H9 (cell line): ENCODE measurements around the gene UBQLN3. TPM values are rescaled to one million over a fixed set of nuclear protein-coding genes. Genes with fewer than 3 reads are reported as not detected.

Experiments used
- DNase-seq: peaks from one replicate; pipeline ENCODE4 v3.0.0-alpha.2; 2017
- H2AFZ ChIP-seq: one replicate; pipeline ENCODE4 v1.6.1; 2013; ENCODE audit warnings: mild to moderate bottlenecking, low read length, control low read depth, moderate library complexity
- H2AK5ac ChIP-seq: 2 replicates; pipeline ENCODE4 v1.6.1; 2013; ENCODE audit warnings: low read length, control low read depth, mixed read lengths; ENCODE audit not compliant: insufficient read length
- H2BK120ac ChIP-seq: one replicate; pipeline ENCODE4 v1.6.1; 2013; ENCODE audit warnings: low read depth, mild to moderate bottlenecking, low read length, control low read depth, inconsistent platforms; ENCODE audit not compliant: poor library complexity, severe bottlenecking
- H2BK12ac ChIP-seq: 2 replicates; pipeline ENCODE4 v1.6.1; 2013; ENCODE audit warnings: low read length, control low read depth, mixed read lengths, low read depth; ENCODE audit not compliant: insufficient read length
- H2BK15ac ChIP-seq: 2 replicates; pipeline ENCODE4 v1.6.1; 2013; ENCODE audit warnings: low read depth, low read length, control low read depth
- H2BK20ac ChIP-seq: one replicate; pipeline ENCODE4 v1.6.1; 2013; ENCODE audit warnings: low read depth, mild to moderate bottlenecking, low read length, control low read depth, inconsistent platforms; ENCODE audit not compliant: poor library complexity, severe bottlenecking
- H2BK5ac ChIP-seq: 2 replicates; pipeline ENCODE4 v1.6.1; 2013; ENCODE audit warnings: low read length, control low read depth, mixed read lengths; ENCODE audit not compliant: insufficient read length
- H3K14ac ChIP-seq: 2 replicates; pipeline ENCODE4 v1.6.1; 2013; ENCODE audit warnings: low read length, control low read depth; ENCODE audit not compliant: insufficient read depth
- H3K18ac ChIP-seq: 2 replicates; pipeline ENCODE4 v1.6.1; 2013; ENCODE audit warnings: low read depth, mild to moderate bottlenecking, mixed read lengths, low read length, control low read depth; ENCODE audit not compliant: insufficient read length
- H3K23ac ChIP-seq: 2 replicates; pipeline ENCODE4 v1.6.1; 2013; ENCODE audit warnings: low read length, control low read depth, mixed read lengths, low read depth; ENCODE audit not compliant: insufficient read length
- H3K23me2 ChIP-seq: 2 replicates; pipeline ENCODE4 v1.6.1; 2013; ENCODE audit warnings: low read depth, mild to moderate bottlenecking, mixed read lengths, low read length, control low read depth; ENCODE audit not compliant: insufficient read length, poor library complexity, severe bottlenecking
- H3K27ac ChIP-seq: 2 replicates; pipeline ENCODE4 v1.5.1; 2013; ENCODE audit warnings: low read length, control low read depth, mixed read lengths, low read depth; ENCODE audit not compliant: insufficient read length
- H3K27me3 ChIP-seq: 2 replicates; pipeline ENCODE4 v1.6.1; 2013; ENCODE audit warnings: low read length, control low read depth, inconsistent platforms; ENCODE audit not compliant: insufficient read depth
- H3K4ac ChIP-seq: 2 replicates; pipeline ENCODE4 v1.6.1; 2013; ENCODE audit warnings: low read depth, mild to moderate bottlenecking, control low read depth, inconsistent platforms, low read length, moderate library complexity
- H3K4me1 ChIP-seq: 2 replicates; pipeline ENCODE4 v1.6.1; 2013; ENCODE audit warnings: low read length, control low read depth, inconsistent platforms; ENCODE audit not compliant: insufficient read depth
- H3K4me2 ChIP-seq: 2 replicates; pipeline ENCODE4 v1.6.1; 2013; ENCODE audit warnings: low read length, control low read depth, mixed read lengths; ENCODE audit not compliant: insufficient read length, insufficient read depth
- H3K56ac ChIP-seq: 2 replicates; pipeline ENCODE4 v1.6.1; 2013; ENCODE audit warnings: low read depth, mild to moderate bottlenecking, mixed read lengths, low read length, control low read depth; ENCODE audit not compliant: insufficient read length
- H3K79me1 ChIP-seq: 2 replicates; pipeline ENCODE4 v1.6.1; 2013; ENCODE audit warnings: low read depth, mild to moderate bottlenecking, moderate library complexity, low read length, control low read depth, inconsistent platforms; ENCODE audit not compliant: insufficient read depth, poor library complexity, severe bottlenecking
- H3K79me2 ChIP-seq: 2 replicates; pipeline ENCODE4 v1.6.1; 2013; ENCODE audit warnings: low read length, control low read depth, inconsistent platforms; ENCODE audit not compliant: insufficient read depth
- H3K9ac ChIP-seq: 2 replicates; pipeline ENCODE4 v1.6.1; 2013; ENCODE audit warnings: low read length, control low read depth, mixed read lengths; ENCODE audit not compliant: insufficient read length; ENCODE audit errors: extremely low read depth
- H3K9me3 ChIP-seq: one replicate; pipeline ENCODE4 v1.6.1; 2013; ENCODE audit warnings: low read depth, low read length, inconsistent platforms; ENCODE audit not compliant: control insufficient read depth
- H3T11ph ChIP-seq: one replicate; pipeline ENCODE4 v1.6.1; 2013; ENCODE audit warnings: mild to moderate bottlenecking, low read length, control low read depth, inconsistent platforms
- H4K20me1 ChIP-seq: one replicate; pipeline ENCODE4 v1.6.1; 2013; ENCODE audit not compliant: control insufficient read depth, insufficient read length, insufficient read depth
- H4K5ac ChIP-seq: 2 replicates; pipeline ENCODE4 v1.6.1; 2013; ENCODE audit warnings: low read depth, mild to moderate bottlenecking, mixed read lengths, low read length, control low read depth; ENCODE audit not compliant: insufficient read length
- H4K8ac ChIP-seq: replicated peaks from 2 replicates; pipeline ENCODE4 v1.6.1; 2013; ENCODE audit warnings: low read length, control low read depth, mixed read lengths, low read depth; ENCODE audit not compliant: insufficient read length
- H4K91ac ChIP-seq: 2 replicates; pipeline ENCODE4 v1.6.1; 2013; ENCODE audit warnings: low read depth, mild to moderate bottlenecking, moderate library complexity, mixed read lengths, low read length, control low read depth; ENCODE audit not compliant: insufficient read length
- H3K27ac Mint-ChIP-seq, 3 experiments: 2 replicates in 2 of 3; 3 replicates in 1 of 3; pipeline ENCODE4 v1.8.0; 2020 to 2021; ENCODE audit warnings: mixed read lengths in 3 of 3, mild to moderate bottlenecking in 1 of 3, moderate library complexity in 1 of 3
- H3K27me3 Mint-ChIP-seq: 2 replicates; pipeline ENCODE4 v1.8.0; 2021; ENCODE audit warnings: low read depth, mild to moderate bottlenecking, moderate library complexity, mixed read lengths
- H3K36me3 Mint-ChIP-seq, 3 experiments: 2 replicates in 2 of 3; 3 replicates in 1 of 3; pipeline ENCODE4 v1.8.0; 2020 to 2021; ENCODE audit warnings: low read depth in 3 of 3, mixed read lengths in 3 of 3; ENCODE audit not compliant: insufficient read depth in 1 of 3
- H3K4me1 Mint-ChIP-seq, 2 experiments: 2 replicates each; pipeline ENCODE4 v1.8.0; 2020; ENCODE audit warnings: mixed read lengths in 2 of 2
- H3K4me3 Mint-ChIP-seq, 2 experiments: 2 replicates in 1 of 2; 3 replicates in 1 of 2; pipeline ENCODE4 v1.8.0; 2020 to 2021; ENCODE audit warnings: mild to moderate bottlenecking in 2 of 2, mixed read lengths in 2 of 2, moderate library complexity in 1 of 2
- H3K9me3 Mint-ChIP-seq, 2 experiments: 2 replicates in 1 of 2; 3 replicates in 1 of 2; pipeline ENCODE4 v1.8.0; 2020; ENCODE audit warnings: mild to moderate bottlenecking in 2 of 2, mixed read lengths in 2 of 2, moderate library complexity in 1 of 2
- CTCF ChIP-seq: fragments of 200-600 bp; sonication (generic); conservative IDR thresholded peaks from 3 replicates; pipeline ENCODE4 v1.8.0; 2021; ENCODE audit warnings: antibody characterized with exemption, mild to moderate bottlenecking
- WGBS: extraction: QIAGEN DNeasy Blood & Tissue Kit; methylation state at CpG from one replicate; pipeline ENCODE4 v1.1.7; 2013; ENCODE audit warnings: missing lambda C conversion rate, low lambda C conversion rate, mixed read lengths; ENCODE audit not compliant: insufficient read length; ENCODE audit errors: extremely low coverage; 5-methylcytosine and 5-hydroxymethylcytosine counted together
- total RNA-seq: library from RNA; stranded (reverse); gene quantifications from 2 replicates; pipeline ENCODE4 v1.2.1, GENCODE V29; 2021

UBQLN3 gene
- total RNA-seq, 1 experiment from 2014 or later: not detected

- H3K27ac Mint-ChIP-seq: no peak overlapping the region
- WGBS: no CpG with 5 or more reads among the region's 9 CpGs
These were observed 4.3 kb downstream of the UBQLN3 start for GRCh38 chr11:5505363-5506048.

More at GRCh38 chr11:5505363-5506048, 4.3 kb downstream of the UBQLN3 start:
- Histone ChIP-seq H3K27ac (no peak overlapping the region), H2BK120ac (no peak overlapping the region), H3T11ph (no peak overlapping the region), H3K23me2 (no peaks in the 10 kb centered on the region), H3K27me3 (no peaks in the 10 kb centered on the region), H3K9ac (no peak overlapping the region), H4K20me1 (no peaks in the 10 kb centered on the region), H2AK5ac (no peak overlapping the region), H3K4ac (no peak overlapping the region), H3K23ac (no peak overlapping the region), H3K9me3 (no peaks in the 10 kb centered on the region), H3K56ac (no peak overlapping the region), H2BK20ac (no peak overlapping the region), H3K14ac (no peak overlapping the region), H3K79me2 (no peaks in the 10 kb centered on the region), H2BK5ac (no peak overlapping the region), H4K5ac (no peak overlapping the region), H2AFZ (no peak overlapping the region), H3K4me2 (no peak overlapping the region), H4K91ac (no peak overlapping the region), H3K4me1 (no peaks in the 10 kb centered on the region), H3K18ac (no peak overlapping the region), H2BK15ac (no peak overlapping the region), H4K8ac (no peak overlapping the region), H2BK12ac (no peak overlapping the region), H3K79me1 (no peaks in the 10 kb centered on the region)
- Mint-ChIP-seq H3K4me3 (no peak overlapping the region), H3K4me1 (no peaks in the 10 kb centered on the region), H3K36me3 (no peaks in the 10 kb centered on the region), H3K27me3 (no peaks in the 10 kb centered on the region), H3K9me3 (no peaks in the 10 kb centered on the region)
- no peak for TF ChIP-seq CTCF
- no peak for DNase-seq
